Mammary epithelial cell (primary cell): ENCODE results near the gene PAX3.

Source experiments
- CTCF ChIP-seq, 2 donors: IDR thresholded peaks in 1 of 2; conservative IDR thresholded peaks in 1 of 2; 2 replicates each; pipeline ENCODE4 v1.5.1; 2011 to 2012; ENCODE audit warnings: inconsistent platforms in 2 of 2, low read length in 2 of 2, mild to moderate bottlenecking in 2 of 2, control low read depth in 1 of 2, low read depth in 1 of 2; ENCODE audit not compliant: insufficient read depth in 1 of 2; ENCODE audit errors: extremely low read depth in 1 of 2
- EZH2 ChIP-seq: IDR thresholded peaks from 2 replicates; pipeline ENCODE4 v1.6.1; 2012; ENCODE audit warnings: low read length, inconsistent platforms, borderline replicate concordance

- TF ChIP-seq CTCF (conservative IDR thresholded peaks at IDR 0.05 in 1 of 2, IDR thresholded peaks at IDR 0.05 in 1 of 2; ENCODE audit: extremely low read depth in 1 of 2, insufficient read depth in 1 of 2, low read depth in 1 of 2, low read length in 2 of 2) (no peak), EZH2 (no peak)
These were observed 66.0 kb downstream of the PAX3 start for GRCh38 chr2:222232839-222233238.
